NCI-H1694 treated with DMSO at 0.1 percent for 48 hours (cell line): ENCODE data around the gene DHX15.

Source experiments
- DNase-seq: peaks from one replicate; lab custom pipeline; 2025; lab: John Stamatoyannopoulos, UW

Gene DHX15

GRCh38 chr4:24584211-24584850, at the start of gene DHX15:
TSS of gene DHX15 (minus strand) at chr4:24584554. CDS start at chr4:24584393, 161 bp downstream.
- peak; percentile 86 for DNase-seq

GRCh38 chr4:24632011-24632410, 47.7 kb upstream of the DHX15 start:
- DNase-seq = no peak

GRCh38 chr4:24630937-24631336, 46.6 kb upstream of the DHX15 start:
- DNase-seq = no peak

GRCh38 chr4:24625091-24625490, 40.7 kb upstream of the DHX15 start:
- DNase-seq = no peak

GRCh38 chr4:24624381-24624780, 40.0 kb upstream of the DHX15 start:
- DNase-seq = no peak

- DNase-seq = no peak
These were observed 37.9 kb upstream of the DHX15 start for GRCh38 chr4:24622146-24622834.

GRCh38 chr4:24615977-24616376, 31.6 kb upstream of the DHX15 start:
- no peak for DNase-seq

GRCh38 chr4:24614881-24615280, 30.5 kb upstream of the DHX15 start:
- DNase-seq = no peak

GRCh38 chr4:24613502-24613901, 29.1 kb upstream of the DHX15 start:
- no peak for DNase-seq

- DNase-seq = no peak
These were observed 27.2 kb upstream of the DHX15 start for GRCh38 chr4:24611575-24611974.

GRCh38 chr4:24607334-24607733, 23.0 kb upstream of the DHX15 start:
- no peak for DNase-seq

- DNase-seq = no peak
These were observed 20.9 kb upstream of the DHX15 start for GRCh38 chr4:24605216-24605615.

GRCh38 chr4:24604558-24605214, 20.3 kb upstream of the DHX15 start:
- DNase-seq = no peak

- no peak for DNase-seq
These were observed 19.0 kb upstream of the DHX15 start for GRCh38 chr4:24603343-24603742.

- DNase-seq = no peak
These were observed 16.8 kb upstream of the DHX15 start for GRCh38 chr4:24601121-24601520.

- DNase-seq = no peak
These were observed 14.9 kb upstream of the DHX15 start for GRCh38 chr4:24599275-24599674.

- no peak for DNase-seq
These were observed 13.7 kb upstream of the DHX15 start for GRCh38 chr4:24598025-24598424.

- no peak for DNase-seq
These were observed 11.3 kb upstream of the DHX15 start for GRCh38 chr4:24595659-24596058.

GRCh38 chr4:24594887-24595286, 10.5 kb upstream of the DHX15 start:
- no peak for DNase-seq

GRCh38 chr4:24589448-24589847, 5.1 kb upstream of the DHX15 start:
- DNase-seq = no peak

- no peak for DNase-seq
These were observed 4.0 kb upstream of the DHX15 start for GRCh38 chr4:24588216-24588954.

- peak; percentile 31 for DNase-seq
These were observed 723 bp downstream of the DHX15 start for GRCh38 chr4:24583451-24584210.
